Measurements from ENCODE around the gene COLEC11.
A peak's percentile ranks its signal among the peaks of the same experiment; 100 is the strongest.

The COLEC11 gene

DNA sequence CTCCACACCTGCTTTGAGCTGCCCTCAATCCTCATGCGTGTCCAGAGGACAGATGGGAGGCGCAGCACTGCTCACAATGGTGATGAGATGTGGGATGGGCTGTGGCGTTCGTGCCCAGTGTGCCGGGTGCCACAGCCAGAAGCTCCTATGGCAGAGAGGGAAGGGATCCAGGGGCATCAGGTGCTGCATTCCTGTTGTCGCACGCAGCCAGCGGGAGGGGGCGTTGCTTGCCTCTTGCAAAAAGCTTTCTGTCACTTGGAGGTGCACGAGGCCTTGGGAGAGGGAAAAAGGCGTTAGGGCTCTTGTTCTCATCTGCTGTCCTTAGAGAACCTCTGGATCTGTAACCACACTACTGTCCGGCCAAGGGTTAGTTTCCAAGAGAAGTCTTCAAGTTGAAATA is 33.9 kb downstream of the COLEC11 start:
- Mint-ChIP-seq H3K4me3 (no peak overlapping the region), H3K36me3 (ENCODE audit: low read depth) (no peaks in the 10 kb centered on the region), H3K27me3 (ENCODE audit: low read depth, poor library complexity) (peaks cover 9% of the 10 kb centered on the region), H3K27ac (no peak overlapping the region), H3K4me1 (no peaks in the 10 kb centered on the region), H3K9me3 (no peaks in the 10 kb centered on the region)
- TF ChIP-seq, protein P1, sequence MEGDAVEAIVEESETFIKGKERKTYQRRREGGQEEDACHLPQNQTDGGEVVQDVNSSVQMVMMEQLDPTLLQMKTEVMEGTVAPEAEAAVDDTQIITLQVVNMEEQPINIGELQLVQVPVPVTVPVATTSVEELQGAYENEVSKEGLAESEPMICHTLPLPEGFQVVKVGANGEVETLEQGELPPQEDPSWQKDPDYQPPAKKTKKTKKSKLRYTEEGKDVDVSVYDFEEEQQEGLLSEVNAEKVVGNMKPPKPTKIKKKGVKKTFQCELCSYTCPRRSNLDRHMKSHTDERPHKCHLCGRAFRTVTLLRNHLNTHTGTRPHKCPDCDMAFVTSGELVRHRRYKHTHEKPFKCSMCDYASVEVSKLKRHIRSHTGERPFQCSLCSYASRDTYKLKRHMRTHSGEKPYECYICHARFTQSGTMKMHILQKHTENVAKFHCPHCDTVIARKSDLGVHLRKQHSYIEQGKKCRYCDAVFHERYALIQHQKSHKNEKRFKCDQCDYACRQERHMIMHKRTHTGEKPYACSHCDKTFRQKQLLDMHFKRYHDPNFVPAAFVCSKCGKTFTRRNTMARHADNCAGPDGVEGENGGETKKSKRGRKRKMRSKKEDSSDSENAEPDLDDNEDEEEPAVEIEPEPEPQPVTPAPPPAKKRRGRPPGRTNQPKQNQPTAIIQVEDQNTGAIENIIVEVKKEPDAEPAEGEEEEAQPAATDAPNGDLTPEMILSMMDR (IDR thresholded peaks at IDR 0.05) = no peak
- peak; percentile 42 for DNase-seq

DNA sequence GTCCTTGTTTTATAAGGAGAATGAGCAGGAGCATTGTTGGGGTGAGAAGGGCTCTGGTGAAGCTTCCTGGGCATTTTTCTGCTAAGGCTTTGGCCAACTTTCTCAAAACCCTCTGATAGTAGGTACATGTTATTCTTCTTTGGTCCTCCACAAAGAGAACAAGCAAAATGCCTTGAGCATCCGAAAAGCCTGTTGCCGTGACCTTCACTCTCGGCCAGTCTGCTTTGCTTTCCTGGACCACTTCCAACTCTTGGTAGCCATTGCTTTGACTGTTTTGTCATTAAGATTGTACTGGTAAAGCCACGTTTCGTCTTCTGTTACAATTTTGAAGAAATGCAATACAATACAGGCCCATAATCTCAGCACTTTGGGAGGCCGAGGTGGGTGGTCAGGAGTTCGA is 35.7 kb downstream of the COLEC11 start:
- DNase-seq = no peak
- no peaks in the 10 kb centered on the region for H3K36me3 Mint-ChIP-seq (ENCODE audit: low read depth)
- no peaks in the 10 kb centered on the region for H3K4me1 Mint-ChIP-seq
- no peak overlapping the region for H3K27ac Mint-ChIP-seq
- H3K9me3 Mint-ChIP-seq = no peaks in the 10 kb centered on the region
- TF ChIP-seq, protein P1 (IDR thresholded peaks at IDR 0.05) = no peak
- no peak overlapping the region for H3K4me3 Mint-ChIP-seq
- H3K27me3 Mint-ChIP-seq (ENCODE audit: low read depth, poor library complexity) = peaks cover 14% of the 10 kb centered on the region

DNA sequence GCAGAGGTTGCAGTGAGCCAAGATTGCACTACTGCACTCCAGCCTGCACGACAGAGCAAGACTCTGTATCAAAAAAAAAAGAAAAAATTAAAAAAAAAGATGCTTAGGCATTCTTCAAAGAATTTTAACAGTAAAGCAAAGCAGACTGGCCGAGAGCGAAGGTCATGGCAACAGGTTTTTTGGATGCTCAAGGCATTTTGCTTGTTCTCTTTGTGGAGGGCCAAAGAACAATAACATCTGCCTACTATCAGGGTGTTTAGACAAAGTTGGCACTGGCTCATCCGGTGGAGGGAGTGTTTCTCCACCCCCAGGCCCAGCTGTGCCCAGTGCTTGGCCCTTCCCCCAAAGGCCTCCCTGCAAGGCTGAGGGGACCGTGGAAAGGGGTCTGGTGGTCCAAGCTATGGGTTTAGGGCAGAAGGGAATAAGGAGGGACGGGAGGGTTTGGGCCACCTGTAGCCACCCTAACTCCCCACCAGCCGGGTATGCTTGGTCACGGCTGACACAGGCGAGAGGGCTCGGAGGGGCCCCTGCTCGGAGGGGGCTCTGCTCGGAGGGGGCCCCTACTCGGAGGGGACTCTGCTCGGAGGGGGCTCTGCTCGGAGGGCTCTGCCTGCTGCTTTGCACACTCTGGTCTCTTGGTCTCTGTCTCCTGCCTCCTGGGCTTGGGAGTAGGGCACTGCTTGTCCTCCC is 36.4 kb downstream of the COLEC11 start:
- no peaks in the 10 kb centered on the region for H3K9me3 Mint-ChIP-seq
- H3K36me3 Mint-ChIP-seq (ENCODE audit: low read depth) = no peaks in the 10 kb centered on the region
- DNase-seq = no peak
- peaks cover 14% of the 10 kb centered on the region for H3K27me3 Mint-ChIP-seq (ENCODE audit: low read depth, poor library complexity)
- no peak overlapping the region for H3K4me3 Mint-ChIP-seq
- H3K27ac Mint-ChIP-seq = no peak overlapping the region
- no peaks in the 10 kb centered on the region for H3K4me1 Mint-ChIP-seq
- TF ChIP-seq, protein P1 (IDR thresholded peaks at IDR 0.05) = no peak

DNA sequence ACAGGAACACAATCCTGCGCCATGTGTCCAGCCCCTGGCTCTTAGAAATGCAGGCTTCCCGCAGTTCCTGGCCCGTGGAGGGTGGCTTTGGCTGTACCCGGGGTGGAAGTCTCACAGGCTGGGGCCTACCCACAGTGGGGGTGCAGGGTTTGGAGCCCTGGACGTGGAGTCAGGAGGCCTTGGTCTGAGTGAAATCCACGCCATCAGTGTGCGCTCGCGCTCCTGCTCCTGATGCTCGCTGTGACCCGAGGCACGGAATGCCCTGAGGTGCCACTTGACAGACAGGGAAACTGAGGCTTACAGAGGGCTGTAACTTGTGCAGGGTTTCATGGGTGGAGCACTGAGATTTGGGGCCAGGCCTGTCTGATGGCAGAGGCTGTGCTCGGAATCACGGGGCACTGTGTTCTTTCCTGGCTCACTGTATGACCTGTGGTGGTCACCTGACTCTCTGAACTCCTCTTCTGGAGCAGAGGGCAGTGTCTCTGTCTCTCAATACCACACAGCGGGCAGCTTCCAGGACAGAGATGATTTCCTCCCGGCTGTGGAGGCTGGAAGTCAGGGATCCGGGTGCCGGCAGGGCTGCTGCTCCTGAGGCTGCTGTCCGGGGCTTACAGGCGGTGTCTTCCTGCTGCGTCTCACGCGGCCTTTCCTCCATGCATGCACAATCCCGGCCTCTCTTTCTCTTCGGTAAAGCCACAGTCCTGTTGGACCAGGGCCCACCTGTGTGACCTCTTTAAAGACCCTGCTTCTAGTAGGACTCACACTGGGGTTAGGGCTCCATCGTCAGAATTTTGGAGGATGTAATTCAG is 37.1 kb downstream of the COLEC11 start:
- H3K4me3 Mint-ChIP-seq = no peak overlapping the region
- H3K27ac Mint-ChIP-seq = no peak overlapping the region
- peaks cover 4% of the 10 kb centered on the region for H3K4me1 Mint-ChIP-seq
- DNase-seq = no peak
- no peaks in the 10 kb centered on the region for H3K36me3 Mint-ChIP-seq (ENCODE audit: low read depth)
- H3K9me3 Mint-ChIP-seq = no peaks in the 10 kb centered on the region
- H3K27me3 Mint-ChIP-seq (ENCODE audit: low read depth, poor library complexity) = peaks cover 19% of the 10 kb centered on the region
- TF ChIP-seq, protein P1 (IDR thresholded peaks at IDR 0.05) = no peak

DNA sequence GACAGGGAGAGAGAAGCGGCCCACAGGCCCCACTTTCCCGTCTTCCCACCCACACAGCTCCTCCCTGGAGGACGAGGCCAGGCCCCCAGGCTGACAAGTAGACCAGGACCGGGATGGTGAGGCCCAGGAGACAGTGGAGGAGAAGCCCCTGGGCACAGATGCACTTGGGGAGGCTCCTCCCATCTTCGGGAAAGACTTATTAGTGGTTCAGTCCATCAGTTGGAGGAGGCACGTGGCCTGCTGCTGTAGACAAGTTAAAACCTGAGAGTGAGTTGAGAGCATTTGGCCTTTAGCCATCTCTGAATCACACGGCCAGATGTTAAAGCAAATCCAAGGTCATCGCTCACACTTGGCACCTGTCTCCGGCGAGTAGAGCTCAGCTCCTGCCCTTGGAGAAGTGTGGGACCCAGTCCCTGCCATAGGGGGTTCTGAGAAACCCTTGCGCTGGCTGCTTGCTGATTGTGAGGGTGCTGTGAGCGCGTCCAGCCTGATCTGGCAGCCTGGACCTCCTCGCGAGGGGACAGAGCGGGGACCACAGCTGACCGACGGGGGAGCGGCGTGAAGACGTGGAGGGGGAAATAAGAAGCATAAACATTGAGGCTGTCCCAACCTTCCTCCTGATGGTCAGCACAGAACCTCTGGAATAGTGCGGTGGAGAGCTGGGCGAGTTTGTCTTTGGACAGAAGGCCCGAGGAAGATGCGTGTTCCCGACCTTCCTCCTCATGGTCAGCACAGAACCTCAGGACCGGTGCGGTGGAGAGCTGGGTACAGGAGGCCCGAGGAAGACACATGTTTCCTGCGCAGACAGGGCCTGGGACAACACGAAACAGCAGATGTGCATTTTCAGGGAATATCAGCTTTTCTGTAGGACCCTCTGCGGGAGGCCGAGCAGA is 38.4 kb downstream of the COLEC11 start:
- Mint-ChIP-seq H3K27ac (no peak overlapping the region), H3K4me3 (no peak overlapping the region), H3K27me3 (ENCODE audit: low read depth, poor library complexity) (peaks cover 21% of the 10 kb centered on the region), H3K36me3 (ENCODE audit: low read depth) (no peaks in the 10 kb centered on the region), H3K4me1 (peaks cover 4% of the 10 kb centered on the region), H3K9me3 (no peaks in the 10 kb centered on the region)
- no peak for DNase-seq
- TF ChIP-seq, protein P1 (IDR thresholded peaks at IDR 0.05) = no peak

All from nephron progenitor cell (in vitro differentiated cells).